ENCODE measurements around the gene ATG16L1.

ATG16L1 gene

DNA sequence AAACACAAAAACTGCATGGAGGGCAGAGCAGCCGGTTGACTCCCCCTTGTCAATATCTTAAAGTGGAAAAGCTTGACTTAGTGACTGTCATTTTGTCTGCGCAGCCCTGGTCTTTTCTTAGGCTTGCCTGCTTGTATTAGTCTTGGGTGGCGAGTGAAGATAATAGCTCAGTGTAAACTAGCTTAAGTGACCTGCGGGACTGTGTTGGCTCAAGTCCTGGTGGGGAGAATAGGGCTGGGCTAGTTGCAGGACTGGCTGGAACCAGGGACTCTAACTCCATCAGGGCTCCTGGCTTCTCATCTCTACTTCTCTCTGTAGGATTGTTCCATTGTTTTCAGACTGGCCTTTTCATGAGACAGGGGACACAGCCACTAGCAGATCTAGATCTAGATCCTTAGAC is 8.1 kb upstream of the ATG16L1 start:
- Histone ChIP-seq H3K4me3 (ENCODE audit: low read depth, low read length) (no peak overlapping the region), H3K4me2 (ENCODE audit: low read length) (no peak overlapping the region), H3K79me2 (no peaks in the 10 kb centered on the region), H3K27me3 (ENCODE audit: control insufficient read depth, insufficient read depth, low read length) (no peaks in the 10 kb centered on the region), H3K36me3 (ENCODE audit: control insufficient read depth, insufficient read depth, low read length) (no peaks in the 10 kb centered on the region), H3K4me1 (peaks cover 4% of the 10 kb centered on the region), H3K9me3 (ENCODE audit: control insufficient read depth, low read length) (no peaks in the 10 kb centered on the region), H2AFZ (no peak overlapping the region), H3K27ac (no peak overlapping the region), H3K9ac (no peak overlapping the region)
- TF ChIP-seq CTCF (IDR thresholded peaks at IDR 0.05): no peak

DNA sequence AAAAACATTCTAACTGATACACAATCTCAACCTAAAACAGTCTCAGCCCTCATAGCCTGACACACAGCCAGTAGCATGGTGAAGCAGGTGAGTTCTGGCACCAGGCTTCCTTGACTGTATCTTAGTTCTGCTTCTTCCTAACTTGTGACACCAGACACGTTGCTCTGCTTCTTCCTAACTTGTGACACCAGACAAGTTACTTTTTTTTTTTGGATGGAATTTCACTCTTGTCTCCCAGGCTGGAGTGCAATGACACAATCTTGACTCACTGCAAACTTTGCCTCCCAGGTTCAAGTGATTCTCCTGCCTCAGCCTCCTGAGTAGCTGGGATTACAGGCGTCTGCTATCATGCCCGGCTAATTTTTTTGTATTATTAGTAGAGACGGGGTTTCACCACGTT is 6.7 kb upstream of the ATG16L1 start:
- H3K27me3 ChIP-seq (ENCODE audit: control insufficient read depth, insufficient read depth, low read length): no peaks in the 10 kb centered on the region
- peak overlapping the region; percentile 17 for H2AFZ ChIP-seq
- H3K4me1 ChIP-seq: peaks cover 4% of the 10 kb centered on the region
- TF ChIP-seq CTCF (IDR thresholded peaks at IDR 0.05): no peak
- H3K4me3 ChIP-seq (ENCODE audit: low read depth, low read length): no peak overlapping the region
- H3K4me2 ChIP-seq (ENCODE audit: low read length): no peak overlapping the region
- no peaks in the 10 kb centered on the region for H3K36me3 ChIP-seq (ENCODE audit: control insufficient read depth, insufficient read depth, low read length)
- no peak overlapping the region for H3K9ac ChIP-seq
- H3K79me2 ChIP-seq: no peaks in the 10 kb centered on the region
- no peak overlapping the region for H3K27ac ChIP-seq
- no peaks in the 10 kb centered on the region for H3K9me3 ChIP-seq (ENCODE audit: control insufficient read depth, low read length)

DNA sequence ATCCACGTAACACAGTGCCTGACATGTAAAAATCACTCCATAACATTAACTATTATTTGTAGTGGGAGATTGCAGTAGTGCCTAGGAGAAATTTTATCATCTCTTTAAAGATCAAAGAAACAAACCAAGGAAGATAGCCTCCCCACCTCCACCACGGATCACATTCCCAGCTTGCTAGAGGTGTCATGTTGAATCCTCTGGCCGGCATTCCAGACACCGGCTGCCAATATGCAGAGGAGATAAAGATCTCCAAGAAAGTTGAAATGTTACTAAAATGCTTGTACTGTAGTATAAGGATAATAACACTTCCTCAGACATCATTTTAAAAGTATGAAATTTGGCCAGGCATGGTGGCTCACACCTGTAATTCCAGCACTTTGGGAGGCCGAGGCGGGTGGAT is 6.1 kb upstream of the ATG16L1 start:
- TF ChIP-seq CTCF (IDR thresholded peaks at IDR 0.05): no peak
- Histone ChIP-seq H3K27ac (no peak overlapping the region), H3K36me3 (ENCODE audit: control insufficient read depth, insufficient read depth, low read length) (no peaks in the 10 kb centered on the region), H3K9ac (no peak overlapping the region), H2AFZ (no peak overlapping the region), H3K4me1 (peaks cover 4% of the 10 kb centered on the region), H3K4me2 (ENCODE audit: low read length) (peak overlapping the region; percentile 9), H3K79me2 (no peaks in the 10 kb centered on the region), H3K4me3 (ENCODE audit: low read depth, low read length) (no peak overlapping the region), H3K9me3 (ENCODE audit: control insufficient read depth, low read length) (no peaks in the 10 kb centered on the region), H3K27me3 (ENCODE audit: control insufficient read depth, insufficient read depth, low read length) (no peaks in the 10 kb centered on the region)

DNA sequence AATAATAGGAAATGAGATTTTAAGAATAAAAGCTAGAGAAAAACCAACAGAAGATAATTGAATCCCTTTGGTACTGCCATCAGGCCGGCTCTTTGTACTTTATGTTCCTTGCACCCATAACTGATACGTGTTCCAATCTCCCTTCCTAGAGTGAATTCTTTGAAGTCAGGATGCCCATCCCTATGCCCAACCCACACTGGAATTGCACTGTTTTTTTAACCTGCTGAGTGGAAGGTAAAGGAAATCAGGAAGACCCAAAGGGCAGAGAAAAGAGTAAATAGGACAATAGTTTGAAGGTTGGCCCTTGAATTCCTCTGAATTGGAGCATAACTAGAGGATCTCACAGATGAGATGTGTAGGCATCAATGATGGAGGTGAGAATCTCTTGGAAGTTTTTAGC is 4.4 kb upstream of the ATG16L1 start:
- Histone ChIP-seq H3K27ac (no peak overlapping the region), H2AFZ (no peak overlapping the region), H3K4me2 (ENCODE audit: low read length) (no peak overlapping the region), H3K9me3 (ENCODE audit: control insufficient read depth, low read length) (no peaks in the 10 kb centered on the region), H3K79me2 (peaks cover under 1% of the 10 kb centered on the region), H3K36me3 (ENCODE audit: control insufficient read depth, insufficient read depth, low read length) (no peaks in the 10 kb centered on the region), H3K9ac (no peak overlapping the region), H3K4me3 (ENCODE audit: low read depth, low read length) (no peak overlapping the region), H3K4me1 (peaks cover 4% of the 10 kb centered on the region), H3K27me3 (ENCODE audit: control insufficient read depth, insufficient read depth, low read length) (no peaks in the 10 kb centered on the region)
- no peak for TF ChIP-seq CTCF (IDR thresholded peaks at IDR 0.05)

GRCh38 chr2:233247744-233248143 is 3.7 kb upstream of the ATG16L1 start:
- Histone ChIP-seq H3K36me3 (ENCODE audit: control insufficient read depth, insufficient read depth, low read length) (no peaks in the 10 kb centered on the region), H3K4me1 (peaks cover 4% of the 10 kb centered on the region), H3K27ac (no peak overlapping the region), H3K27me3 (ENCODE audit: control insufficient read depth, insufficient read depth, low read length) (no peaks in the 10 kb centered on the region), H3K79me2 (peaks cover 2% of the 10 kb centered on the region), H3K4me2 (ENCODE audit: low read length) (no peak overlapping the region), H3K9me3 (ENCODE audit: control insufficient read depth, low read length) (no peaks in the 10 kb centered on the region), H3K4me3 (ENCODE audit: low read depth, low read length) (no peak overlapping the region), H3K9ac (no peak overlapping the region), H2AFZ (no peak overlapping the region)
- no peak for TF ChIP-seq CTCF (IDR thresholded peaks at IDR 0.05)

Data from parathyroid adenoma (tissue), 2 donors.